HuH-7 (cell line): Measurements from ENCODE around the gene GPR15.
"Not testable (repeated sequence)": the region's sequence is repeated elsewhere in the genome, so short reads cannot be mapped to it uniquely, and the experiment has no call there.

Experiments used
- DNase-seq: peaks from one replicate; pipeline ENCODE4 v3.0.0; 2011; ENCODE audit warnings: low spot score

Gene GPR15

GRCh38 chr3:98558100-98558827, 26.5 kb downstream of the GPR15 start:
- no peak for DNase-seq

DNA sequence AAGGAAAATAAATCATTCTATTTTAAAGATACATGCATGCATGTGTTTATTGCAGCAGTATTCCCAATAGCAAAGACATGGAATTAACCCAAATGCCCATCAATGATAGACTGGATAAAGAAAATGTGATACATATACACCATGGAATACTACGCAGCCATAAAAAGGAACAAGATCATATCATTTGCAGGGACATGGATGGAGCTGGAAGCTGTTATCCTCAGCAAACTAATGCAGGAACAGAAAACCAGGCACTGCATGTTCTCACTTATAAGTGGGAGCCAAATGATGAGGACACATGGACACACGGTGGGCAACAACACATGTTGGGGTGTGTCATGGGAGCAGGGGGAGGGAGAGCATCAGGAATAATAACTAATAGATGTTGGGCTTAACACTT, 28.0 kb downstream of the GPR15 start:
- not testable (repeated sequence) for DNase-seq

DNA sequence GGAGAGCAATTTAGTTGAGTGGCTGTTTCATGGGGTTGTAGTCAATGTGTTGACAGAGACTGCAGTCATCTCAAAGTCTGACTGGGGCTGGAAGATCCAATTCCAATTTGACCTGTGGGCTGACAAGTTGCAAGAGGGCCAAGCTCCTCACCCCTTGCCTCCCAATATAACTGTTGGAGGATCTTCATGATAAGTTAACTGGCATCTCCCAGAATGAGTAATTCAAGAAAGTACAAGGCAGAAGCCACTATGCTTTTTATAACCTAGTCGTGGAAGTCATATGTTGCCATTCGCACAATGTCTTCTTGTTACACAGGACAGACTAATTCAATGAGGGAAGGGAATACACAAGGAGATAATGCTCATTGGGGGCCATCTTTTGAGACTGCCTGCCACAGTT, 29.1 kb downstream of the GPR15 start:
- no peak for DNase-seq

DNA sequence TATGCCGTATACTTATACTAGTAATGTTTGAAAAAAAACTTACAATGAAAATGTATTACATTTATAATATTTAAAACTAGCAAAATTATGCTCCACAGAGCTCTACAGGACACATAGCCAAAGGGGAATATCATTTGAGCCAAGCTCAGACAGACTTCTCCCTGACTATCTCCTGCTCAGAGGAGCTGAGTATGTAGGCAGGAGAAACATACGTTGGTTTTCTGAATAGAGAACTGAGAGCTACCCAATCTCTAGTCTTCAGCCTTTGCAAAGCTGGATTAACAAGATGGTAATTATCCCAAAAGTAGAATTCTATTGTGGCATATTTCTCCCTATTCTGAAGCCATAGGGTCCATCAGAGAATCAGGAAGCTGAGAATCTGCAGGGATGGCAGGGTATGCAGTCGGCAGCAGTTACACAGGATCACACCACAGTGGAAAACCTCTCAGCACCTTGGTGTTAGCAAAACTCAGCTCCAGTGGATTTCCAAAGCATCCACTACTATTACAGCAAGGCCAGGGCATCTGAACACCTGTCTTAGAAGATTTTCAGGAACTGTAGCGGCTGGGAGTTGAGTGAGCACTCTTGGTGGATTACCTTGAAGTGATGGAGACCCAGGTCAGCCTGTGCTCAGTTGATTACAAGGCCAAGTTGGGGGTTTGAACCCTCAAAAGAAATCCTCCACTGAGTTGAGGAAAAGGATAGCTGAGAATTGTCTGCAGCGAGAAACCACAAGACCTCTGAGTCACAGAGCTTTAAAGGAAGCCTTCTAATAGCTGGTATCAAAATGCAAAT, 30.1 kb downstream of the GPR15 start:
- no peak for DNase-seq

DNA sequence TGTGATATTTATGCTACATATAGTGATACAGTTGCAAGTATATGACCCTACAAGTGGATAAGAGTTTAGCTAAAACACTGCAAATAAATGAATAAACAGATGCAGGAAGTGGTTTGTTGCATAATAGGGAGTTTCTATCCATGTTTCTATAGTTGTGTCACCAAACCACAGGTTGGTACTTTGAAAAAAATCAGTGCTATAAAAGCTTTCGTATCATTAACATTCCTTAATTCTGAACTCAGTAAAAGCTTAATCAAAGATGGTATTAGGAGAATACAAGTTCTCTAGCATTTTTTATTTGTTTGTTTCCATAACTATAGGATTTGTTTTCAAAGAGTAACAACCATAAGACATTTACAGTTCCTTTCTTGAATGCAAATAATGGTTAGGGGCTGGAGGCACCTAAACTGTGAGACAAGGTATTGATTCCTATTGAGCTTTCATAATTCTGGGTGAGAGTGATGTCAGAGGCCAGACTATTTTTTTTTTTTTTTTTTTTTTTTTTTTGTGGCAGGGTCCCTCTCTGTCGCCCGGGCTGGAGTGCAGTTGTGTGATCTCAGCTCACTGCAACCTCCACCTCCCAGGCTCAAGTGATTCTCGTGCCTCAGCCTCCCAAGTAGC, 32.0 kb downstream of the GPR15 start:
- no peak for DNase-seq

DNA sequence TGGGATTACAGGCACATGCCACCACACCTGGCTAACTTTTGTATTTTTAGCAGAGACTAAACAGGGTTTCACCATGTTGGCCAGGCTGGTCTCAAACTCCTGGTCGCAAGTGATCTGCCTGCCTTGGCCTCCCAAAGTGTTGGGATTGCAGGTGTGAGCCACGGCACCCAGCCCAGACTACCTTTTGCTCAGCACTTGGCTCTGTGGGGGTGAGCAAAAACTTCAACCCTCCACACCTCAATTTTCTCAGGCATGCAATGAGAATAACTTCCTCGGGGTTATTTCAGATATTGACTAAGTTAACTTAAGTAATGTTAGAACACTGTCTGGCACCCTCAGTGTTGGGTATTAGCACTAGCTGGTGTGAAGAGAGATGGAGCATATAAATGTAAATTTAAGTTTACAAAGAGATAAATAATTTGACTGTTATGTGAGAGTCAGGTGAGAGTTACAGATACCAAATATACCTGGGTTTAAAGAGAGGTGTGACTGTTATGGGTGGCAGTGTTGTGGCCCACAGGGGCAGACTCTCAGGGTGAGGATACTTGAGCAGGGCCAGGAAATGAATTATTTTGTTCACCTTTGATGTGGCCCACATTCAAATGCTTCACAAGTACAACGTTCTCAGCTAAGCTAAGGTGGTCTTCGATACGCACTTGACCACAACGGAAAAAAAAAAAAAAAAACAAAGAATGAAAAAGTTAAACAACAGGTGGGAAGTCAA, 32.7 kb downstream of the GPR15 start:
- no peak for DNase-seq

DNA sequence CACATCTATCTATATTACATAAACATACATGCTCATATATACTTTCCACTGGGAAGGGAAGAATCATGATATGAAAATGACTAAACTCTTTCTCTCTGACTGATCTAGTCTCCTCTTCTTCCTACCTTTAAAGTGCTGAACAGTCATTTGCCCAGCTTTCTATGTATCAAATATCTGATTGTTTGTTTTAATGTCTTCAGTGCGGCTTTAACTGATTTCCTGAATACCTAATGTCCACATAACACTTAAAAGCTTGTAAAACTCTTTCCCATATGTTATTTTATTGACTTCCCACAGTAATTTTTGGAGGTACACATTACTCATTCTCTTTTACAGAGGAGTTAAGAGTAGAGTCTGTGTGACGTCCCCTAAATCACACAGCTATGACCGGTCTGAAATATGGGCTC, 33.5 kb downstream of the GPR15 start:
- no peak for DNase-seq

DNA sequence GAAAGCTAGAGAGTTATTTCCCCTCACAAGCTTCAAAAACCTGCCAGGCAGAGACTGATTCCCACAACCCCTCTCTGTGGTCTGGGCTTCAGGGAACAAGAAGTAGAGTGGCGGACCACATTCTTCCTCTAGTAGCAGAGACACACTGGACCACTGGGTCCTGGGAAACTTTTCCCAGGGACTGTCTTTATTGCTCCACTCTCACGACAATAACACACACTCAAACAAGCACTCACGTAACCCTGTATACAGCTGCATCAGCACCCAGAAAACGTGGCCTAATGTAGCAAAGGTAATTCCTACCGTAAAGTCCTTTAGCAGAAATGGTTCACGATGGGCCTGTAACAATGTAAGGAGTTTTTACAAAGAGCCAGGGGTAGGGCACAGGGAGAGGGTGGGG, 34.1 kb downstream of the GPR15 start:
- no peak for DNase-seq

GRCh38 chr3:98567666-98568270, 36.0 kb downstream of the GPR15 start:
- DNase-seq, result no peak

DNA sequence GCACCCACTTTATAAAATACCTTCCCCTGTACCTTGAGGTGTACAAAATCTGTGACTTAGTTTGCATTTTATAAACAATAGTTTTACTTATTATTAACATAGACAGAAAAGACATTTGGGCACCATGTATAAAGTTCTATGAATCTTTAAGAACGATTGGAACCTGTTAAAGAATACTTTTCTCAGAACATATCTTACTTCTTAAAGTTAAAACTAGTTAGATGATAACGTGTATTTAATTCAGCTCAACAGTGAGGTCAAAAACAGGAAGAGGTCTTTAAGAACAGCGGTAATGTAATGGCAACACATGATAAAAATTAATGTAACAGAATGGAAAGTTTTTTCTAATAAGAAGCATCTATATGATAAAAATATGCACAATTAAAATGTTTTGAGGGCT, 36.6 kb downstream of the GPR15 start:
- DNase-seq, result no peak

DNA sequence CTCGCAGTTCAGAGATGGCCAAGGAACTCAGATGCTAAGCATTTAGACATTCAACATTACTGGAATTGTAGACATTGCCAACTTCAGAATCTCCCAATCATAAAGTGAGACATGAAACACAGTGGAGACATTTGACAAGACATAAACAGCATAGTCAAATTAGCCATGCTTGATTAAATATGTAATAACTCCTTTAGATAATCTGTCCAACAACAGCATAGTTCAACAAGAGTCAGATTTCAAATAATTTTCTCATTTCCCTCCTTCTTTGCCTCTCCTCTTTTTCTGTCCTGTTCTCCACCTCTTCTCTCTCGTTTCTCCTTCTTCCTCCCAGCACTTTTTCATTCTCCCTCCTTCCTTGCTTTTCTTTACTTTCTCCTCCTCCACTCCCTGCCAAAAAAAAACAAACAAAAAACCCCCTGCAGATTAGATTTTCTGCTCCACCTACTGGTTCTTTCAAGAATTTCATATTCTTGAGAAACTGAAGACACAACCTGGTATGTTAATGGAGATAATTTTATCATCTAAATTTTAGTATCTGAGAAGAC, 41.5 kb downstream of the GPR15 start:
- DNase-seq, result no peak

DNA sequence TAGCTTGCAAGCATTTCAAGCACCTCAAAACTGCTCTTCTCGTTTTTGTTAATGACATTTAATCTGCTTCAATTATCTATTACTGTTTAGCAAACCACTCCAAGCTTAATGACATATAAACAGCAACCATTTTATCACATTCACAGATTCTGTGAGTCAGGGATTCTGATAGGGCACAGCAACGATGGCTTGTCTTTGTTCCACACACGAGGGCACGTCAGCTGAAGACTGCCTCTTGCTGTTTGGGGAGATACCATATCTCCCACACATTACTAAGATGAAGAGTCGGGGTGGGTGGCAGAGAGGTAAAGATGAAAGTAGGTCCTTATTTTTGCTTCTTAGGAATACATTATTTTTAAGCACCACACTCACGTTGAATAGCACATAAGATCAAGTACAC, 42.4 kb downstream of the GPR15 start:
- DNase-seq, result no peak

- DNase-seq, result no peak
These were observed 45.6 kb downstream of the GPR15 start for GRCh38 chr3:98577178-98577895.

- DNase-seq, result no peak
These were observed 48.9 kb downstream of the GPR15 start for GRCh38 chr3:98580401-98581386.

- no peak for DNase-seq
These were observed 49.7 kb downstream of the GPR15 start for GRCh38 chr3:98581474-98581873.

GRCh38 chr3:98582042-98582441, 50.3 kb downstream of the GPR15 start:
- no peak for DNase-seq

GRCh38 chr3:98583766-98584165, 52.0 kb downstream of the GPR15 start:
- DNase-seq, result no peak
